Activated CD4-positive, alpha-beta T cell treated with anti-CD3 and anti-CD28 coated beads, Interleukin-2, amount 50 U/mL, for 1 hour (primary cell): Measurements from ENCODE around the gene NFIX.

ENCODE experiments used
- DNase-seq: peaks from one replicate; pipeline ENCODE4 v3.0.0-alpha.2; 2020

The NFIX gene

GRCh38 chr19:13134626-13135025, 139.4 kb downstream of the NFIX start:
- no peak for DNase-seq

GRCh38 chr19:13135068-13136062, 140.1 kb downstream of the NFIX start:
- DNase-seq = no peak

GRCh38 chr19:13137290-13137794, 142.1 kb downstream of the NFIX start:
- DNase-seq = no peak

- DNase-seq = no peak
Measured at GRCh38 chr19:13138171-13138915, 143.1 kb downstream of the NFIX start.

- DNase-seq = no peak
Measured at GRCh38 chr19:13138916-13139198, 143.6 kb downstream of the NFIX start.

- no peak for DNase-seq
Measured at GRCh38 chr19:13139633-13140311, 144.5 kb downstream of the NFIX start.

GRCh38 chr19:13146763-13147563, 151.7 kb downstream of the NFIX start:
- no peak for DNase-seq
